SK-MEL-5 (cell line): ENCODE measurements around the gene ZPBP2. TPM values are rescaled to one million over a fixed set of nuclear protein-coding genes. Genes with fewer than 3 reads are reported as not detected.
A peak's percentile ranks its signal among the peaks of the same experiment; 100 is the strongest.
"Not testable (repeated sequence)": the region's sequence is repeated elsewhere in the genome, so short reads cannot be mapped to it uniquely, and the experiment has no call there.

Source experiments
- DNase-seq: peaks from one replicate; pipeline ENCODE4 v3.0.0-alpha.2; 2016; ENCODE audit warnings: low read depth, low spot score
- in situ Hi-C: cut with HindIII; loops from 2 replicates; pipeline ENCODE4 v1.10.0; 2016; ENCODE audit warnings: low sequenced_read_pairs, high pct_unique_total_duplicates, low pct_unique_long_range_greater_than_20kb
- total RNA-seq: library from RNA; depleted of rRNA; stranded (reverse); fragments of >200 nt; shearing (Covaris generic); gene quantifications from 2 replicates; pipeline ENCODE4 v1.2.3, GENCODE V29; 2014

ZPBP2 gene
- total RNA-seq, 1 experiment from 2014 or later: not detected

DNA sequence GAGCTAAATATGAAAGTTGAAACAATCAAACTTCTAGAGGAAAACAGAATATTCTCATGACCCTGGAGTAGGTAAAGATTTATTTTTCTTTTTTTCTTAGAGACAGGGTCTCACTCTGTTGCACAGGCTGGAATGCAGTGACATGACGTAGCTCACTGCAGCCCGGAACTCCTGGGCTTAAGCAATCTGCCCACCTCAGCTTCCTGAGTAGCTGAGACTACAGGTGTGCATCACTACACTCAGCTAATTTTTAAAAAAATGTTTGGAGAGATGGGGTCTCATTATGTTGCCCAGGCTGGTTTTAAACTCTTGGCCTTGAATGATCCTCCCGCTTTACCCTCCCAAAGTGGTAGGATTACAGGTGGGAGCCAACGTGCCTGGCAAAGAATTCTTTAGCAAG is 19.4 kb upstream of the ZPBP2 start:
- DNase-seq: no peak
- in situ Hi-C loops: no loop called here

DNA sequence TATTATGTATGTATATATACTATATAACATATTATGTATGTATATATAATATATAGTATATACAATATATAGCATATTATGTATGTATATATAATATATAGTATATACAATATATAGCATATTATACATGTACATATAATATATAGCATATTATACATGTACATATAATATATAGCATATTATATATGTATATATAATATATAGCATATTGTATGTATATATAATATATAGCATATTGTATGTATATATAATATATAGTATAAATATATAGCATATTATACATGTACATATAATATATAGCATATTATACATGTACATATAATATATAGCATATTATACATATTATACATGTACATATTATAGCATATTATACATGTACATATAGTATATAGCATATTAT is 17.8 kb upstream of the ZPBP2 start:
- DNase-seq, in situ Hi-C loops: not testable (repeated sequence)

DNA sequence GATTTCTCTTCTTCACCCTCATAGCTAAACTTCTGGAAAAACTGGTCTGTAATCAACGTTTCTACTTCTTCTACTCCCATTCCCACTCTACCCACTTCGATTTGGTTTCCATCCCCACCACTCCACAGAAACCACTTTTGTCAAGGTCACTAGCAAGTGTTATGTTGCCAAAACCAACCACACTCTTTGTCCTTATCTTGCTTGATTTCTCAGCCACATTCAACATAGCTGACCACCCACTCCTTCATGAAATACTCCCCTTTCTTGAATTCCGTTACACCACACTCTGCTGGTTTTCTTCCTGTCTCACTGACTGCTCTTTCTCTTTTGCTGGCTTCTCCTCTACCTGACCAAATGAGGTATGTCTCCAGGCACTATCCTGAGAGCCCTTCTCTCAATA is 15.8 kb upstream of the ZPBP2 start:
- in situ Hi-C loops: no loop called here

GRCh38 chr17:39854909-39855308 is 13.1 kb upstream of the ZPBP2 start:
- in situ Hi-C loops: no loop called here
- DNase-seq: no peak

More for the DNA sequence above, 15.8 kb upstream of the ZPBP2 start:
- no peak for DNase-seq

DNA sequence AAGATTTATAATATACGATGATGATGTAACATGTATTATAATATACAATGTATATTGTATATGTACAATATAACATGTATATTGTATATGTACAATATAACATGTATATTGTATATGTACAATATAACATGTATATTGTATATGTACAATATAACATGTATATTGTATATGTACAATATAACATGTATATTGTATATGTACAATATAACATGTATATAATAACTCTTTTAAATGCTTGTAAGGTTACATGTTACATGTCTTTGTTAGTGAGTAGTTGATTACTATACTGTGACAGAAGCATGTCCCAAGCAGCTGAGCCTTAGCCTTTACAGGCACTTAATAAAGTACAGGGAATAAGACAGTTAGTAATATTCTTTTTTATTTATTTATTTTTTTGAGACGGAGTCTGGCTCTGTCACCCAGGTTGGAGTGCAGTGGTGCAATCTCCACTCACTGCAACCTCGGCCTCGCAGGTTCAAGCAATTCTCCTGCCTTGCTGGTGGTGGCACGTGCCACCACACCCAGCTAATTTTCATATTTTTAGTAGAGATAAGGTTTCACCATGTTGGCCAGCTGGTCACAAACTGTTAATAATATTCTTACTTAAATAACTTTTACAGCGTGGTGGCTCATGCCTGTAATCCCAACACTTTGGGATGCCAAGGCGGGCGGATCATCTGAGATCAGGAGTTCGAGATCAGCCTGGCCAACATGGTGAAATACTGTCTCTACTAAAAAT is 11.9 kb upstream of the ZPBP2 start:
- DNase-seq, in situ Hi-C loops: not testable (repeated sequence)

GRCh38 chr17:39861235-39861634 is 6.8 kb upstream of the ZPBP2 start:
- in situ Hi-C loops: no loop called here
- no peak for DNase-seq

- no peak for DNase-seq
- in situ Hi-C loops: no loop called here
These were observed 4.6 kb upstream of the ZPBP2 start for GRCh38 chr17:39863244-39863917.

DNA sequence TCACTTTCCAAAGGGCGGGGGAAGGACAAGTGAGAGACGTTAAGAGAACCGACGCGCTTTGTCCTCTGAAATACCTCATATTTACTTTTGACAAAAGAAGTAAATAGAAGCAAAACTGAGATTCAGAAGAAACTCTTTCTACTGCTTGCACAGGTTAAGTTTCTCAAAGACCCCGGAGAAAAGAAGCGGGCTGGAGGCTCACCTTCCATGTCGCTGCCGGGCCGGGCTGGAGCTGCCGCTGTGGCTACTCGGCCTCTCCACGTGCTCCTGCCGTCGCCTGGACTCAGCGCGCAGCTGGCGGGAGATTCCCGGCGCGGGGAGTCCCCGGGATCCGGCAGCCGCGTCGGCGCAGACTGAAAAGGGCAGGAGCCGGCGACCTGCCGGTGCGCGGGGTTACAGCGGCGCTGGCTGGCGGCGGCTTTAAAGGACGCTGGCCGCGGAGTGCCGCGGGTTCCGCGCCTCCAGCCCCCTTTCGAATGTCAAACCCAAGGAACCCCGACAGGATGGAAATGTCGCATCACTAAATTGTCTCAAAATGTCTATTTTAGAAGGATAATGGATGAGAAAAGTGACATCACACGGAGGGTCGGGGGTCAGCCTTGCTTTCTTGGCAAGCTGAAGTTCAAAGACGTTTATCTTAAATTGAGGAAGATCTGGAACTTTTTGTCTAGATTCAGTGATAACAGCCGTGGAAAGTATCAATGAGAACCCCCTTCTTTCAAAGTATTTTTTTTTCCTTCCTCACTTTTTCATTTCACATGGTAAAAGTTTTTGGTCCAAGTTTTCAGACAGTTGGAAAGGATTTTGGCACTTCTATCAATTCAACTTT is 3.9 kb upstream of the ZPBP2 start, which contains the start of gene IKZF3:
IKZF3 (minus strand) TSS at position 395 of the 829 bp plus-strand sequence; CDS start at position 209, 186 bp downstream.
- in situ Hi-C loops: no loop called here
- DNase-seq: peak; percentile 47

DNA sequence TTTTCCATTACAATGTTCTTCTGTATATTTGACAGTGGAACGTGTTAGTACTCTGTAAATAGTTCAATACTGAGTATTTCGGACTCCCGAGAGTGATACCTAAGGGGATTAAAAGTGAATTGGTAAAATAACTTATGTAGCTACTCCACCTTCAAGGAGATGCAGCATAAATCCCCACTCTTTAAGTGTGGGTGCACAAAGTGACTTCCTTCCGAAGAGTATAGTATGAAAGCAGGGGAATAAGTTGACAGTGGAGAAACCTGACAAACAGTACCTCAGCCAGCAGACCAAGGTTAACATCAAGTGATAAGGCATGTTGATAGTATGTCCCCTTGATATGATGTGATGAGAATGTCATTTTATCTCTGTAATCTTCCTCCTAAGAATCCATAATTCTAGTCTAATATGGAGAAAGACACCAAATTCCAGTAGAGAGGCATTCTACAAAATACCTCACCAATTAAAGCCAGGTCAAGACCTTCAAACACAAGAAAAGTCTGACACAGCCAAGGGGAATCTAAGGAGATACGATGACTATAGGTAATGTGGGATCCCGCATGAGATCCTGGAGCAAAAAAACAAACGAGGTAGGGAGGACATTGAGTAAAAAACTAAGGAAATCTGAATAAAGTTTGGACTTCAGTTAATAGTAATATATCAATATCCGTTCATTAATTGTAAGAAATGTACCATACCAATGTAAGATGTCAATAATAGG is 1.8 kb upstream of the ZPBP2 start:
- no peak for DNase-seq
- in situ Hi-C loops: no loop called here

DNA sequence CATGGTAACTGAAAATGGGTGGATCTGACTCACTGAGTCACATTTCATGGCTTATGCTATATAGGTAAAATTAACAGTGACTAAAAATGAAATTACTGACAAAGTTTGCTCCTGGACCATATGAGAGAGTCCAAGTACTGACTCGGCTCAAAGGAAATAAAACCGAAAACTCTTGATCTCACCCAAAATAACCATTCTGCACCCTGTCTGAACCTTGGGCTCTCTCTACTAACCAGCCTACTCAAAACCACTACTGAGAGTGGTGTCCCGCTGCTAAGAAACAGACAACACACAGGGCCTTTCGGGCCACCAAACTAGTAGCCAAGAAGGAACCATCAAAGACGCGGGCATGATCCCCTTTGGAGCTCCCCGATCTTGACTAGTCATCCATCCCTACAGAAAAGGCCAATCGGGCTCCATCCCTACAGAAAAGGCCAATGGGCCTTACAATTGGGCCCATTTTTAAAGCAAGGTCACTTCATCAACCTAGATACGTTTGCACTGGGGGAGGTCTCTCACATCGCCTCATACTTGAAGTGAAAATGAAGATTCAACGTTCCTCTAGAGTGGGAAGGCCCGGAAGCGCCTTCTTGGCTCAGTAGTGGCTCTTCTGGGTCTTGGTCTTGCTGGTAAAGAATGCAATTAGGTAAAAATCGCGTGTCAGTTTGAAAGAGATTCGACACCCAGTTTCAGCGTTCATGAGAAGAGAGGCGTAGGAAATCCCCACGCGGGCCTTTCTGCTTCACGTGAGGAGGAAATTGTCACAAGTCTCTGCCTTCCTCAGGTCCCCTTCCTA is 720 bp upstream of the ZPBP2 start:
- in situ Hi-C loops: no loop called here
- no peak for DNase-seq

DNA sequence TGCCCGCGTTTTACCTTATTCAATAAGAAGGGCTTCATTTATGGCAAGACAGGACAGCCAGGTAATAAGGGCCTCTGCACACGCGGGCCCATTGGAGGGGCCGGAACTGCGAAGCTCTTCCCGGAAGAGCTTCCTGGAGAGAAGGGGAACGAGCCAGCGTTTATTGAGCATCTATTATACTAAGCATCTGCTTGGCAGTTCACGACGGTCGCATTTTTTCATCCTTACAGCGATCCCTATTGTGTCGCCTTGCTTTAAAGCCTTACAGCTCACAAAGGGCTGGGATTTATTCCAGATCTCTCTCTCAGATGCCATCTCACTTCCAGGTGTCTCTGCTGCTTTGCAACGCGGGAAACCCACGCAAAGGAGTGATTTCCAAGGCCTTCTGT is 546 bp downstream of the ZPBP2 start:
- in situ Hi-C loops: no loop called here
- no peak for DNase-seq

DNA sequence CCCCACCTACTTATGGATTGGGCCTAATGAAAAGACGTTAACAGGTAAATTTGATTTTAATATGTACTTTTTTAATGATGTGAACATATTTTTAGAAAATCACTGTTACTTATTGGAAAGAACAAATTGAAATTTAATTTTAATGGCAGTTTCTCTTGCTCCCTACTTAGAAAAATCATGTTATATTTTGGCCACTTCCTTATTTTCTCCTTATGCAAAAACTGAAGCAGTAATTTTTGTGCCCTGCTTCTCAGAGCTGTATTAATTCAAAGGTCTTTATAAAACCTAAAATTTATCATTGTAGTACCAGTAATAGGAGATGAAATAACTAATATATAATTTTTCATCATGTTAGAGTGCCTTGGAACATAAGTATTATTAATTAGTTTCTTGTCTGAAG is 2.8 kb downstream of the ZPBP2 start:
- no peak for DNase-seq
- in situ Hi-C loops: no loop called here

GRCh38 chr17:39871801-39872200 is 3.8 kb downstream of the ZPBP2 start:
- in situ Hi-C loops: no loop called here
- no peak for DNase-seq

GRCh38 chr17:39872751-39873150 is 4.7 kb downstream of the ZPBP2 start:
- DNase-seq: peak; percentile 26
- in situ Hi-C loops: no loop called here

- in situ Hi-C loops, DNase-seq: not testable (repeated sequence)
These were observed 18.1 kb downstream of the ZPBP2 start for GRCh38 chr17:39886102-39886501.

- no peak for DNase-seq
- in situ Hi-C loops: no loop called here
These were observed 19.1 kb downstream of the ZPBP2 start for GRCh38 chr17:39887078-39887477.

GRCh38 chr17:39889200-39889599 is 21.2 kb downstream of the ZPBP2 start:
- no peak for DNase-seq
- in situ Hi-C loops: no loop called here
